ENCODE measurements around the gene MYO18B. TPM values are rescaled to one million over a fixed set of nuclear protein-coding genes. Genes with fewer than 3 reads are reported as not detected.
"Not testable (repeated sequence)": the region's sequence is repeated elsewhere in the genome, so short reads cannot be mapped to it uniquely, and the experiment has no call there.

MYO18B gene
- total RNA-seq, 2 experiments from 2014 or later = 1.6 to 1.8 TPM

- H3K27ac Mint-ChIP-seq = no peak overlapping the region
- no peak overlapping the region for H3K4me3 Mint-ChIP-seq
- POLR2A ChIA-PET = no interaction called here
- H3K9me3 Mint-ChIP-seq = no peaks in the 10 kb centered on the region
- ATAC-seq (no peak), DNase-seq (no peak)
- H3K4me1 Mint-ChIP-seq (ENCODE audit: low read depth) = peaks cover 17% of the 10 kb centered on the region
- intact Hi-C loops (cut with micrococcal nuclease) = loop anchor here (10.0 kb wide), 2 partner anchors 70 to 240 kb away; no protein-coding TSS in a partner anchor
- TF ChIP-seq CTCF (IDR thresholded peaks at IDR 0.05) = no peak
- peaks cover 16% of the 10 kb centered on the region for H3K36me3 Mint-ChIP-seq (ENCODE audit: low read depth)
- H3K27me3 Mint-ChIP-seq = no peaks in the 10 kb centered on the region
- CTCF ChIA-PET = interaction anchor here (4.5 kb wide), 1 partner anchor 68 kb away, joined by 15 read pairs; no protein-coding TSS in a partner anchor
Observed at GRCh38 chr22:25704701-25705100, 37.3 kb upstream of the MYO18B start.

- intact Hi-C loops (cut with micrococcal nuclease) = loop anchor here (10.0 kb wide), 2 partner anchors 69 to 241 kb away; no protein-coding TSS in a partner anchor
- peaks cover 22% of the 10 kb centered on the region for H3K4me1 Mint-ChIP-seq (ENCODE audit: low read depth)
Observed at GRCh38 chr22:25706197-25706596, 35.8 kb upstream of the MYO18B start.

GRCh38 chr22:25708430-25708829 lies 33.6 kb upstream of the MYO18B start:
- POLR2A ChIA-PET; H3K27ac Mint-ChIP-seq; H3K9me3 Mint-ChIP-seq; DNase-seq; ATAC-seq; H3K4me1 Mint-ChIP-seq (ENCODE audit: low read depth); CTCF ChIA-PET; H3K4me3 Mint-ChIP-seq; H3K27me3 Mint-ChIP-seq: not testable (repeated sequence)
- intact Hi-C loops (cut with micrococcal nuclease) = loop anchor here (10.0 kb wide), 2 partner anchors 66 to 244 kb away; no protein-coding TSS in a partner anchor
- peaks cover 22% of the 10 kb centered on the region for H3K36me3 Mint-ChIP-seq (ENCODE audit: low read depth)

More at GRCh38 chr22:25706197-25706596, 35.8 kb upstream of the MYO18B start:
- ChIA-PET POLR2A (no interaction called here), CTCF (interaction anchor here (1.1 kb wide), 1 partner anchor 67 kb away, joined by 6 read pairs; no protein-coding TSS in a partner anchor)
- no peak for ATAC-seq
- Mint-ChIP-seq H3K27me3 (no peaks in the 10 kb centered on the region), H3K36me3 (ENCODE audit: low read depth) (peaks cover 18% of the 10 kb centered on the region), H3K4me3 (no peak overlapping the region), H3K9me3 (no peaks in the 10 kb centered on the region), H3K27ac (no peak overlapping the region)
- no peak for DNase-seq
- TF ChIP-seq CTCF (IDR thresholded peaks at IDR 0.05) = no peak

GRCh38 chr22:25709758-25710157 lies 32.2 kb upstream of the MYO18B start:
- peak; percentile 97 for ATAC-seq
- intact Hi-C loops (cut with micrococcal nuclease) = loop anchor here (10.0 kb wide), 2 partner anchors 65 to 245 kb away; no protein-coding TSS in a partner anchor
- Mint-ChIP-seq H3K27me3 (no peaks in the 10 kb centered on the region), H3K4me3 (no peak overlapping the region), H3K9me3 (no peaks in the 10 kb centered on the region), H3K36me3 (ENCODE audit: low read depth) (peaks cover 23% of the 10 kb centered on the region), H3K4me1 (ENCODE audit: low read depth) (peaks cover 6% of the 10 kb centered on the region), H3K27ac (peak overlapping the region; percentile 34)
- CTCF ChIA-PET = interaction anchor here (0.6 to 1.3 kb wide), 4 partner anchors 26 to 258 kb away, joined by 3 read pairs; no protein-coding TSS in a partner anchor
- POLR2A ChIA-PET = no interaction called here
- no peak for TF ChIP-seq CTCF (IDR thresholded peaks at IDR 0.05)
- DNase-seq = peak; percentile 76

- DNase-seq (no peak), ATAC-seq (no peak)
- POLR2A ChIA-PET = no interaction called here
- H3K36me3 Mint-ChIP-seq (ENCODE audit: low read depth) = peaks cover 20% of the 10 kb centered on the region
- H3K4me3 Mint-ChIP-seq = no peak overlapping the region
- H3K27me3 Mint-ChIP-seq = no peaks in the 10 kb centered on the region
- H3K27ac Mint-ChIP-seq = no peak overlapping the region
- peaks cover 6% of the 10 kb centered on the region for H3K4me1 Mint-ChIP-seq (ENCODE audit: low read depth)
- intact Hi-C loops (cut with micrococcal nuclease) = no loop called here
- CTCF ChIA-PET = interaction anchor here (0.8 to 2.0 kb wide), 4 partner anchors 15 to 258 kb away, joined by 3 to 5 read pairs (median 3); no protein-coding TSS in a partner anchor
- no peaks in the 10 kb centered on the region for H3K9me3 Mint-ChIP-seq
- no peak for TF ChIP-seq CTCF (IDR thresholded peaks at IDR 0.05)
Observed at GRCh38 chr22:25710501-25710900, 31.5 kb upstream of the MYO18B start.
